Right ventricle myocardium inferior (tissue), 1 donor: ENCODE measurements around the gene ZNF705A. TPM values are rescaled to one million over a fixed set of nuclear protein-coding genes. Genes with fewer than 3 reads are reported as not detected.
"Not testable (repeated sequence)": the region's sequence is repeated elsewhere in the genome, so short reads cannot be mapped to it uniquely, and the experiment has no call there.

Experiments
- ATAC-seq: fragments of 200-7000 bp; cut with Tn5 transposase; one replicate; pipeline ENCODE4 v1.9.1; 2020; ENCODE audit warnings: mild to moderate bottlenecking, moderate library complexity
- DNase-seq: peaks from one replicate; pipeline ENCODE4 v3.0.0; 2021; ENCODE audit errors: missing footprints
- intact Hi-C: fragments of 100-400 bp; cut with DNase I; formaldehyde crosslinking; loops from one replicate; pipeline ENCODE4 v1.11.0; 2022
- long read RNA-seq: library from polyadenylated mRNA; unstranded; transcript quantifications from one replicate; pipeline ENCODE4 v2.0.0, GENCODE V29; 2021
- total RNA-seq: library from RNA; stranded (reverse); fragmentation: NEBNext Ultra II Directional; extraction: Animal tissue kit (Norgen Biotek cat#: 25700); gene quantifications from one replicate; pipeline ENCODE4 v1.2.1, GENCODE V29; 2021
- donor health status: DM: no; HTN: yes; CAD: no; lungs with severe emphysema.

Gene ZNF705A
- not detected for total RNA-seq
- long read RNA-seq, result 0 reads

- ATAC-seq (no peak), DNase-seq (no peak)
- intact Hi-C loops, result no loop called here
These were observed at the start of gene ZNF705A for GRCh38 chr12:8156845-8157244. ZNF705A (plus strand) TSS chr12:8157015; CDS start chr12:8172626, 15,611 bp downstream.

GRCh38 chr12:8108808-8109398, 47.9 kb upstream of the ZNF705A start:
- DNase-seq (no peak), ATAC-seq (no peak)
- intact Hi-C loops, result loop anchor here (5.0 kb wide), 1 partner anchor 123 kb away; no protein-coding TSS in a partner anchor

DNA sequence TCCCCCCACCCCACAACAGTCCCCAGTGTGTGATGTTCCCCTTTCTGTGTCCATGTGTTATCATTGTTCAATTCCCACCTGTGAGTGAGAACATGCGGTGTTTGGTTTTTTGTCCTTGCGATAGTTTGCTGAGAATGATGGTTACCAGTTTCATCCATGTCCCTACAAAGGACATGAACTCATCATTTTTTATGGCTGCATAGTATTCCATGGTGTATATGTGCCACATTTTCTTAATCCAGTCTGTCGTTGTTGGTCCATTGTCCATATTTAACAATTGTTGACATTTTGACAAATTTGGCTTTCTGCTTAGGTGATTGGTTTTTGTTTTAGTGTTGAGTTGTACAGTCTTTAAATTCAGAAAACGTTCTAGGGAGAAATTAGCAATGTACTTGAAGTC, 43.7 kb upstream of the ZNF705A start:
- intact Hi-C loops, DNase-seq, ATAC-seq: not testable (repeated sequence)

GRCh38 chr12:8120072-8120713, 36.6 kb upstream of the ZNF705A start:
- ATAC-seq (no peak), DNase-seq (no peak)
- intact Hi-C loops, result no loop called here

DNA sequence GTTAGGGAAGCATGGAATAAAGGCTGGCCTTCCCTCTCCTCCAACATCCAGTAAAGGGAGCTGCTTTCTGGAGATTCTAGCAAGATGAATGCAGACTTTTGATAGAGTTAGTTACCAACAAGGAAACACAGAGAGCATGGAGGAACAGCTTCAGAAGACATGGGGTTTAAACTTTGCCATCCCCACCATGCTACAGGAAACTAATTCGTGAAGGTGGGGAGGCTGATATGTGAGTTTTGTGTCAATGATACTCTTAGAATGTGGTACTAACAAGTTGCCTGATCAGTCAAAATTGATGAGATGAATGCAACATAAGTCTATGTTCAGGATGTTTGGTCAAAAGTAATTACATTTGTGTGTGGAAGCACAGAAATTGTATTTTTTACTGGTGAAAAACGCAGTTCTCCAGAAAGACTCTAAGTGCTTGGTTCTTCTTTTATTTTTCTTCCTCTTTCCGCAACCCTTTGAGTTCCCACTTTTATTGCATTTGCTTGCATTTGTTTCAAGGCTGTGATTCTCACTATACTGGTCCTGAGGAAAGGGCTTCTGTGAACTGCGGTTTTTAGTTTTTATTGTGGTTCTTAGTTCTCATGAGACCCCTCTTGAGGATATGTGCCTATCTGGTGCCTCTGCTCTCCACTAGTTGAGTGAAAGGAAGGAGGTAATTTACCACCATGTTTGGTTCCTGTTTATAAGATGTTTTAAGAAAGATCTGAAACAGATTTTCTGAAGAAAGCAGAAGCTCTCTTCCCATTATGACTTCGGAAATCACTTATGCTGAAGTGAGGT, 33.5 kb upstream of the ZNF705A start, which contains the start of gene CLEC4A:
Gene CLEC4A (plus strand): TSS at position 494 of the 789 bp plus-strand sequence. CDS start 262 bp downstream, at position 756.
- ATAC-seq, result no peak
- intact Hi-C loops, result no loop called here
- no peak for DNase-seq

DNA sequence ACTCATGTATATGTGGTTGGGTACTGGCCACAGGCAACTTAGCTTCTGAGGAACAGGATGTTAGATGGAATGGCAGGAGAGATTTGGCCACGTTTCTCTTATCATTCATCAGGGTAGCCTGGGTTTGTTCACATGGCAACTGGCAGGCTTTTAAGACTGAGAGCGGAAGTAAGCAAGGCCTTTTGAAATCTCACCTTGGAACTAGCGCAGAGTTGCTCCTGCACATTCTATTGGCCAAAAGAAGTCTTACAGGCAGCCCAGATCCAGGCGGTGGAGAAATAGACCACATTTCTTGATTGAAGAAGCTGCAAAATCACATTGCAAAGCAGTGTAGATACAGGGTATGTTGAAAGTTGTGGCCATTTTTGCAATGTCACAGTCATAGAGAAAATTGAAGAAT, 29.7 kb upstream of the ZNF705A start:
- intact Hi-C loops, result no loop called here
- ATAC-seq (no peak), DNase-seq (no peak)

- intact Hi-C loops, DNase-seq, ATAC-seq: not testable (repeated sequence)
These were observed 23.0 kb upstream of the ZNF705A start for GRCh38 chr12:8133636-8134397.

DNA sequence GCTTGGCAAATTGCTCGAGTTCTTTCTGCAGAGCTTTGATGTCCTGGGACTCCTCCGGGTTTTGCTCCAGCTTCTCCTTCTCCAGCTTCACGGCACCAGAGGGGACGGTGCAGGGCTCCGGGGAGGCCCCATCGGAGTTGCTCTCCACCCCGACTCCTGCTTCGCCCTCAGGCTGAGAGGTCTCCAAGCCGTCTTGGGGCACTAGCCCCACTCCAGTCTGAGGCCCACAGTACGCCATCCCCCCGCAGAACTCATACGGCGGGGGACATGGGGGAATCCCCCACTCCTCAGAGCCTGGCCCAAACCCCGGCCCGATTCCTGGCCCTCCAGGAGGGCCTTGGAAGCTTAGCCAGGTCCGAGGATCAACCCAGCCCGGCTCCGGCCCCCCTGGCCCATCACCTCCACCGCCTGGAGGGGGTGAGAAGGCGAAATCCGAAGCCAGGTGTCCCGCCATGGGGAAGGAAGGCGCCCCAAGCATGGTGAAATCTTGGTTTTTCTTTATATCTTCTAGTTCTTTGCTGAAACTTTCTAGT, 22.4 kb upstream of the ZNF705A start:
- ATAC-seq, DNase-seq, intact Hi-C loops: not testable (repeated sequence)

DNA sequence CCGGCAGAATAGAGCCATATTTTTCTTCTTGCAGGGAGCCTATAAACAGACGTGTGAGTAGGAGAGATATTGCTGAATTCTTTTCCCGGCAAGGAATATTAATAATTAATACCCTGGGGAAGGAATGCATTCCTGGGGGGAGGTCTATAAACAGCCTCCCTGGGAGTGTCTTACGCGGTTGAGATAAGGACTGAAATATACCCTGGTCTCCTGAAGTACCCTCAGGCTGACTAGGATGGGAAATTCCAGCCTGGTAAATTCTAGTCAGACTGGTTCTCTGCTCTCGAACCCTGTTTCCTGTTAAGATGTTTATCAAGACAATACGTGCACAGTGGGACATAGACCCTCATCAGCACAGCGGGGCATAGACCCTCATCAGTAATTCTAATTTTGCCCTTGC, 15.2 kb upstream of the ZNF705A start:
- ATAC-seq, intact Hi-C loops, DNase-seq: not testable (repeated sequence)

DNA sequence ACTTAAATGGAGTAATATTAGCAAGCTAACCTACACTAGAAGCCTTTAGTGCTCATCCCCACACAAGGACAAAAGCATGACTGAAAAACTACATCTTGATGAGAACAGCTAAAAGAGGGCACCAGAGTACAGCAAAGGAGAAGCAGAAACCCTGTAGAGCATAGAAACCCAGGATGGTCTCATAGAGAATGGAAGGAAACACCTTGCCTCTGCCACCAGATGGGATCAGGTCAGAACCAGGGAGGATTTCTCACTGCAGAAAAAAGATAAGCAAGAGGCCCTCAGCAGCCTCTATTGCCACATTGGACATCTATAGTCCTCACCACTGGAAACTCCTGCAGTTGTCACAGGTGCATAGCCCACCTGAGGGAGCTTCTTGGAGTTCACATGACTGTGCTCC, 13.6 kb upstream of the ZNF705A start:
- intact Hi-C loops, result no loop called here
- no peak for ATAC-seq
- DNase-seq, result no peak

DNA sequence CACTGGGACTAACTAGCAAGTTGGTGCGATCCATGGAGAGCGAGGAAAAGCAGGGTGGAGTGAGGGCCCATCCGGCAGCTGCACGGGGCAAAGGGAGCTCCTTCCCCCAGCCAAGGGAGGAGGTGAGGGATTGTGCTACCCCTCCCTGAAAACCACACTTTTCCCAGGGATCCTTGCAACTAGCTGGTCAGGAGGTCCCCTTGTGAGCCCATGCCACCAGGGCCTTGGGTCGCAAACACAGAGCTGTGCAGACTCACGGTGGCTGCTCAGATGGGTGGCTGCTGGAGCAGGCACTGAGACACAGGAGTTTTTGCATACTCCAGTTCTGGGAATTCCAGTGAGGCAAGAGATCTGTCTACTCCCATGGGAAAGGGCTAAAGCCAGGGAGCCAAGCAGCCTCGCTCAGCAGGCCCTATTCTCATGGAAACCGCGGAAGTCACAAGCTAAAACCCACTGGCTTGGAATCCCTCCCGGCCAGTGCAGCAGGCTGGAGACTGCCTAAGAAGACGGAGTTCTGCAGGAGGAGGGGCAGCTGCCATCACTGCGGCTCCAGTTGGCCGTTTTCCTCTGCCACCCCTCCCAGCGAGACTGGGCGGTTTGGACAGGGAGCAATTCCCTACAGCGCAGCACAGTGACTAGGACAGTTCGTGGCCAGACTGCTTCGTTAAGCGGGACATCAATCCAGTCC, 10.9 kb upstream of the ZNF705A start:
- ATAC-seq, result peak; percentile 84
- peak; percentile 80 for DNase-seq
- intact Hi-C loops, result no loop called here

GRCh38 chr12:8146442-8146771, 10.4 kb upstream of the ZNF705A start:
- DNase-seq, result no peak
- intact Hi-C loops, result no loop called here
- no peak for ATAC-seq

GRCh38 chr12:8154526-8154925, 2.3 kb upstream of the ZNF705A start:
- DNase-seq, result no peak
- ATAC-seq, result no peak
- intact Hi-C loops, result no loop called here

DNA sequence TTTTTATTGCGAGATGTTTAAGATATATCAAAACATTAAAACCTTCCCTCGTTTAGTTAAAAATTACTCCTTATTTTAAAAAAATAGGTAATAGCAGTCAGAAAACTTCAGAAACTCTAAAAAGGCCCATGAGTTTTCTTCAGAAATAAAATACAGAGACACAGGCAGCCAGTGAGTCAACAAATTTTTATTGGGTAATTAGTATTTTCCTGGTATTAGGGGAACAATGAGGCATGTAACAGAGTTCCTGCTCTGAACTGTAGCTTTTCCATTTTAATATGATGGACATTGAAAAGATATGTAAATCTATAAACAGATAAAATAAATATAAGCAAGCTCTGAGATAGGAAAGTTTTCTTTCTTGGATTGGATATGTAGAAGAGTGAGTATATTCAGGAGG, 399 bp upstream of the ZNF705A start:
- intact Hi-C loops, result no loop called here
- no peak for ATAC-seq
- no peak for DNase-seq

DNA sequence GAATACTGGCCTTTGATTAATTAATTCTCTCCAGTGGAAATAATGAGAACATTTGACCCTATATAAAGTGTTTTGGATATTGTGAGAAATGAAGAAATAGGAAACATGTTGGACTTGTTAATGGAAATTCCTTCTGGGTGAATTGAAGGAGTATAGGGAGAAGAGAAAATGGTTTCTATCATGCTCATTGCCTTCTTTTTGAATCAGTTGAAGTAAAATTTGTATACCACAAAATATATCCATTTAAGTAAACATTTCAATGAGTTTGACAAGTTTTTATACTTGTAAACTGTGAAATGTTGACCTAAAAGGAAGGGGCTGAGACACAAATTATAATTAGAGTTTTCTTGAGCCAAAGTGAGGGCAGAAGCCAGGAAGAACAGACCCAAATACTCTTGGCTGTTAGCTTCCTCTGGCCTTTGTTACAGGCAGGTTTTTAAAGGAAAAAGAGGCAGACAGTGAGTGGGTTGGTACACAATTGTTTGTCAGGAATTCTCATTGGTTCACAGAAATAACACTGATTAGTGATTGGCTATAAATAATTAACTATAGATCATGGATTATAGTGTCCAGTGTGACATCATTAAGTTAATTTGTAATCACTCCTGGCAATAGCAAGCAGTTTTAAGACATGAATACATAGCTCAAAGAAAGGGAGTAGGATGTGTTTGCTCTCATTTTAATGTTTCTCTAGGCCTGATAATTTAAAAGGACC, 826 bp downstream of the ZNF705A start:
- ATAC-seq (no peak), DNase-seq (no peak)
- intact Hi-C loops, result no loop called here

GRCh38 chr12:8172911-8173310, 16.1 kb downstream of the ZNF705A start:
- ATAC-seq, DNase-seq, intact Hi-C loops: not testable (repeated sequence)

GRCh38 chr12:8179989-8180585, 23.3 kb downstream of the ZNF705A start:
- ATAC-seq, intact Hi-C loops: not testable (repeated sequence)
- DNase-seq, result peak; percentile 81
